Activated T-helper 1 cell treated with anti-CD3 and anti-CD28 coated beads, Interleukin-12 subunit alpha, Interleukin-12 subunit beta, Interleukin-2, Interleukin-4 antibody, amounts not matched to agents 30 ng/mL and 10 ng/mL and 1 ng/mL, durations not matched to agents 14 hours and 24 hours and 36 hours (primary cell): ENCODE measurements around the gene PCED1A. TPM values are rescaled to one million over a fixed set of nuclear protein-coding genes. Genes with fewer than 3 reads are reported as not detected.
"Not testable (repeated sequence)": the region's sequence is repeated elsewhere in the genome, so short reads cannot be mapped to it uniquely, and the experiment has no call there.

Experiments used
- DNase-seq: peaks from one replicate; pipeline ENCODE4 v3.0.0; 2021; ENCODE audit warnings: low spot score
- H3K27ac Mint-ChIP-seq: one replicate; pipeline ENCODE4 v1.8.0; 2021; ENCODE audit warnings: mild to moderate bottlenecking, mixed read lengths
- H3K27me3 Mint-ChIP-seq: one replicate; pipeline ENCODE4 v1.8.0; 2022; ENCODE audit warnings: mild to moderate bottlenecking, moderate library complexity, mixed read lengths; ENCODE audit not compliant: insufficient read depth
- H3K36me3 Mint-ChIP-seq: one replicate; pipeline ENCODE4 v1.8.0; 2021; ENCODE audit warnings: low read depth, mixed read lengths
- H3K4me1 Mint-ChIP-seq: one replicate; pipeline ENCODE4 v1.8.0; 2021; ENCODE audit warnings: low read depth, mixed read lengths
- H3K4me3 Mint-ChIP-seq: one replicate; pipeline ENCODE4 v1.8.0; 2021; ENCODE audit warnings: mild to moderate bottlenecking, moderate library complexity, mixed read lengths
- H3K9me3 Mint-ChIP-seq: one replicate; pipeline ENCODE4 v1.8.0; 2021; ENCODE audit warnings: mixed read lengths
- intact Hi-C: fragments of 100-400 bp; cut with micrococcal nuclease; formaldehyde crosslinking; loops from one replicate; pipeline ENCODE4 v1.15.1; 2024
- total RNA-seq: library from RNA; stranded (reverse); gene quantifications from 2 replicates; pipeline ENCODE4 v1.2.3, GENCODE V29; 2022

Gene PCED1A
- total RNA-seq, 1 donor from 2014 or later: 27.9 TPM

DNA sequence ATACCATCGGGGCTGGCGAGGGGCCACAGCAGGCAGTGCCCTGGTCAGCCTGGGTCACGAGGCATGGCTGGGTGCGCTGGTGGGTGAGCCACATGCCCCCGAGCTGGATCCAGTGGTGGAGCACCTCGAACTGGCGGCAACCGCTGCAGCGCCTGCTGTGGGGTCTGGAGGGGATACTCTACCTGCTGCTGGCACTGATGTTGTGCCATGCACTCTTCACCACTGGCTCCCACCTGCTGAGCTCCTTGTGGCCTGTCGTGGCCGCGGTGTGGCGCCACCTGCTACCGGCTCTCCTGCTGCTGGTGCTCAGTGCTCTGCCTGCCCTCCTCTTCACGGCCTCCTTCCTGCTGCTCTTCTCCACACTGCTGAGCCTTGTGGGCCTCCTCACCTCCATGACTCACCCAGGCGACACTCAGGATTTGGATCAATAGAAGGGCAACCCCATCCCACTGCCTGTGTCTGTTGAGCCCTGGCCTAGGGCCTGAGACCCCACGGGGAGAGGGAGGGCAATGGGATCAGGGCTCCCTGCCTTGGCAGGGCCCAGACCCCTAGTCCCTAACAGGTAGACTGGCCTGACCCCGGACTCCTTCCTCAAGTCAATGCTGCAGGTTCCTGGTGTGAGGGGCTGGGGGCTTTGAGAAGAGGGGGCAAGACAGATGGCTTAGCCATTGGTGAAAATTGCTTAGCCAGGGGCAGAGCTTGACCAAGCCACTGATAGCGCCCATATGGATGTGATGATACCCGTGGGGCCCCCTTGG lies 23.7 kb downstream of the PCED1A start:
- Mint-ChIP-seq H3K36me3 (no peaks in the 10 kb centered on the region), H3K4me1 (peaks cover 19% of the 10 kb centered on the region), H3K4me3 (no peak overlapping the region), H3K27ac (no peak overlapping the region), H3K27me3 (peaks cover 45% of the 10 kb centered on the region), H3K9me3 (peaks cover 14% of the 10 kb centered on the region)
- intact Hi-C loops: no loop called here
- DNase-seq: no peak

DNA sequence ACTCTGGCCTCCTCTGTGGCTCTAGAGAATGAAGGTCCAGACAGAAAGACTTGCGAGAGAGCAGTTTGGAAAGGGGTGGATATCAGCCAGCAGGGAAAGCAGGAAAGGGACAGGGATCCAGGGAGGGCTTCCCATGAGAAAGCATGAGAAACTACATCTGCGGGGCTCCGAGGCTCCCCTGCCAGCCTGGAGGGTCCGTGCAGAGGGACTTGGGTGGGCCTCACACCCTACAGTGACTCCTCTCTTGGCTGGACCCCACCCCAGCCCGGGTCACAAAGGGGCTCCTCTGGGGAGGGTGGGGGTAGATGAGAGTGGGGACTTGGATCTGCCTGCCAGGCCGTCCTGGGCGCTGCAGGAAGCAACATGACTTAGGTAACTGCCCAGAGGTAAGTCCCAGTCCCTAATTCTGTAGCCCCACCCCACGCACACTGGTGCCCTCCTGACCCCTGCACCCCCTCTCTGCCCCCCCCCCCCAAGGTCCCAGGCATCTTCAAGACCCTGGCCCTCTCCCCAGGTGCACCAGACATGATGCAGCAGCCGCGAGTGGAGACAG lies 24.3 kb downstream of the PCED1A start, which contains the start of gene TMEM239:
TMEM239 (plus strand) TSS at position 335 of the 553 bp plus-strand sequence; CDS start at position 526, 191 bp downstream.
- peaks cover 47% of the 10 kb centered on the region for H3K27me3 Mint-ChIP-seq

DNA sequence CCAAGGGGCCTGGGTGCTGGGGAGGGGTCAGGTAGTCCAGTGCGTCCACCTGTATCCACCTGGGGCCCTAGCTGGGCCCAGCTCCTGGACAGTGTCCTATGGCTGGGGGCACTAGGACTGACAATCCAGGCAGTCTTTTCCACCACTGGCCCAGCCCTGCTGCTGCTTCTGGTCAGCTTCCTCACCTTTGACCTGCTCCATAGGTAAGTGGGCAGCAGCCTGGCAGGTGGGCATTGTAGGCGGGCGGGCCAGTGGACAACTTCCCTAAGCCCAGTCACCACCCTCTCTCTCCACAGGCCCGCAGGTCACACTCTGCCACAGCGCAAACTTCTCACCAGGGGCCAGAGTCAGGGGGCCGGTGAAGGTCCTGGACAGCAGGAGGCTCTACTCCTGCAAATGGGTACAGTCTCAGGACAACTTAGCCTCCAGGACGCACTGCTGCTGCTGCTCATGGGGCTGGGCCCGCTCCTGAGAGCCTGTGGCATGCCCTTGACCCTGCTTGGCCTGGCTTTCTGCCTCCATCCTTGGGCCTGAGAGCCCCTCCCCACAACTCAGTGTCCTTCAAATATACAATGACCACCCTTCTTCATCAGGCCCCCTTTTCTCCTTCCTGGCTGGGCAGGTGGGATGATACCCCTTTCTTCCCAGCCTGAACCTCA lies 25.1 kb downstream of the PCED1A start:
- H3K36me3 Mint-ChIP-seq: no peaks in the 10 kb centered on the region
- no peak overlapping the region for H3K4me3 Mint-ChIP-seq
- peaks cover 19% of the 10 kb centered on the region for H3K9me3 Mint-ChIP-seq
- peaks cover 46% of the 10 kb centered on the region for H3K27me3 Mint-ChIP-seq
- no peak for DNase-seq
- H3K27ac Mint-ChIP-seq: no peak overlapping the region
- intact Hi-C loops: no loop called here
- peaks cover 13% of the 10 kb centered on the region for H3K4me1 Mint-ChIP-seq

More for the DNA sequence above, 24.3 kb downstream of the PCED1A start, which contains the start of gene TMEM239:
- H3K4me3 Mint-ChIP-seq: no peak within 1 kb of the TSS
- no peaks in the 10 kb centered on the region for H3K36me3 Mint-ChIP-seq
- DNase-seq: no peak
- intact Hi-C loops: no loop called here
- H3K4me1 Mint-ChIP-seq: peaks cover 15% of the 10 kb centered on the region
- H3K27ac Mint-ChIP-seq: no peak within 1 kb of the TSS
- peaks cover 16% of the 10 kb centered on the region for H3K9me3 Mint-ChIP-seq

DNA sequence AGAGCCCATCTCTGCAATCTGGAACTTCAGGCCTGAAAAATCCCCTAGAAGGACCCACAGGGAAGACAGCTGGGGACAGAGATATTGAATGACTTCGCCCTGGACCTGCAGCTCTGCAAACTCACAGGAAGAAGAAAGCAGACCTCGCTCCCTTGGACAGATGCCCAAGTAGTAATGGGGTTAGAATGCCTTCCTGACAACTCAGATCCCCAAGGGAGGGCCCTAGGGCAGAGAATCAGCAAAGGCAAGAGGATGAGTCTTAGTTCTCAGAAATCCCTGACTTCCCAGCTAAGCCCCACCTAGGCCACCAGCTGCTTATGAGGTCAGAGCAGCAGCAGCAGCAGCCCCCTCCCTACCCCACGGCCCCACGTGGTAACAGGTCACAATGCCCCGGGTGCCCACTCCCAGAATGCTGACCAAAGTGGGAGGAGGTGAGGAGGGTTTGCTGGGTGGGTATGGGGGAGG lies 25.8 kb downstream of the PCED1A start, which contains the start of gene C20orf141:
C20orf141 (plus strand) TSS at position 401 of the 465 bp plus-strand sequence. CDS start 198 bp downstream, outside the sequence.
- no peak within 1 kb of the TSS for H3K27ac Mint-ChIP-seq
- no peaks in the 10 kb centered on the region for H3K36me3 Mint-ChIP-seq
- DNase-seq: no peak
- H3K9me3 Mint-ChIP-seq: peaks cover 19% of the 10 kb centered on the region
- no peak within 1 kb of the TSS for H3K4me3 Mint-ChIP-seq
- H3K27me3 Mint-ChIP-seq: peaks cover 43% of the 10 kb centered on the region
- intact Hi-C loops: no loop called here
- peaks cover 6% of the 10 kb centered on the region for H3K4me1 Mint-ChIP-seq

DNA sequence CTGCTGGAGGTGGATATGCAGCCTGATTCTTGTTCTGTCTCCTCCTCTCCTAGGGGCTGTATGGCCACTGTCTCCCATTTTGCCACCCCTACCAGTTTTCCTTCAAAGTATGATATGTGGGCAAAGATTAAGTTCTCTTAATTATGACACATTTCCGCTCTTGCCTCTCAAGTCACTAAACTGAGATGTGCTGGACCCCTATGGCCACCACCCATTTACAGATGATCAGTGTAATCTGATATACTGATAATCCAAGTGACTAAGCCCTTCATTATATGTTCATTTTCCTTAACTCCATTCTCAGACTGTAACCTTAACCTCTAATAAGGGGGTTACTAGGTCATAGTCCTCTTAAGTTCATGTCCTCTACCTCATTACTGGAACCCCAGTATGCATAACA lies 26.4 kb downstream of the PCED1A start:
- Mint-ChIP-seq H3K36me3 (no peaks in the 10 kb centered on the region), H3K27ac (no peak overlapping the region), H3K4me3 (no peak overlapping the region), H3K9me3 (peaks cover 19% of the 10 kb centered on the region), H3K4me1 (peaks cover 6% of the 10 kb centered on the region), H3K27me3 (peaks cover 43% of the 10 kb centered on the region)
- DNase-seq: no peak
- intact Hi-C loops: no loop called here

DNA sequence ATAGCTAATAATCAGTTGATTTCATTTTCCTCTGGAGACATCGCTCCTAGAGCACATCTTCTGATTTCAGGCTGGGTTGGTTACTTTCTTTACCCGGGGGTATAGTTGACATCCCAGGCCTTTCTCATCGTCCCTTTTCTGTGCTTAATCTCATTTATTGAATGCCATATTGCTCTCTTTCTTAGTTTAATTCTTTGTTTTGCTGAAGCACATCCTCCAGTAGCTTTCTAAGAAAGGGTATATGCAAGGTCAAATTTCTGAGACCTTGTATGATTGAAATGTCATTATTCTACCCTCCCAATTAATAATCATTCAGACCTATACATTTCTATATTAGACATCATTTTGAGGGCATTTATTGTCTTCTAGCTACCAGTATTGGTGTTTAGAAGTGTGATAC lies 28.3 kb downstream of the PCED1A start:
- Mint-ChIP-seq H3K4me1 (peaks cover under 1% of the 10 kb centered on the region), H3K9me3 (peaks cover 19% of the 10 kb centered on the region), H3K36me3 (no peaks in the 10 kb centered on the region), H3K27ac (no peak overlapping the region), H3K4me3 (no peak overlapping the region), H3K27me3 (peaks cover 42% of the 10 kb centered on the region)
- no peak for DNase-seq
- intact Hi-C loops: no loop called here

DNA sequence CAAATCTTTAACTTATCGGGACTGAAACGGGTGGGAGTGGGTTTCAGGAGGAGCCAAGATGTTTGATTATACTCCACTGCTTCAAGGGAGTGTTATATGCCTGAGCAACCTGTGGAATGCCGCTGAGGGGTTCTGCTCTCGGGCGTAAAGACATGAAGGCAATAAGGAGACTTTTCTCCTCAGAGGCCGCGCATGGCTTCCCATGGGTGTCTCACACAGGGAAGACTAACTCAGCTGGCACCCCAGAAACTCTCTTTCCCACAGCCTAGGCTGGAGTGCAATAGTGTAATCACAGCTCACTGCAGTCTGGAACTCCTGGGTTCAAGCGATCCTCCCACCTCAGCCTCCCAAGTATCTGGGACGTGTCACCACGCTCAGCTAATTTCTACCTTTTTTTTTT lies 30.8 kb downstream of the PCED1A start:
- H3K36me3 Mint-ChIP-seq: no peaks in the 10 kb centered on the region
- no peaks in the 10 kb centered on the region for H3K4me1 Mint-ChIP-seq
- no peak for DNase-seq
- H3K9me3 Mint-ChIP-seq: peaks cover 19% of the 10 kb centered on the region
- no peak overlapping the region for H3K4me3 Mint-ChIP-seq
- H3K27ac Mint-ChIP-seq: no peak overlapping the region
- intact Hi-C loops: no loop called here
- peaks cover 62% of the 10 kb centered on the region for H3K27me3 Mint-ChIP-seq

DNA sequence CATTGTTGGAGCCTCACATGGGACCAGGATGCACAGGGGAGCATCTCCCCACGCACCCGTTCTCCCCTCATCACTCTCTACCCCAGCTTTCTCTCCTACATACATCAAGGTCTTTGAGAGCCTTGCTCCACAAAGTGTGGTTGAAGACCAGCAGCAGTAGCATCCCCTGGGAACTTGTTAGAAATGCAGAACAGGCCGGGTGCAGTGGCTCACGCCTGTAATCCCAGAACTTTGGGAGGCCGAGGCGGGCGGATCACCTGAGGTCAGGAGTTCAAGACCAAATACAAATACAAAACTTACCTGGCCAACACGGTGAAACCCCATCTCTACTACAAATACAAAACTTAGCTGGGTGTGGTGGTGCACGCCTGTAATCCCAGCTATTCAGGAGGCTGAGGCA lies 32.5 kb downstream of the PCED1A start:
- Mint-ChIP-seq H3K27me3 (peaks cover 74% of the 10 kb centered on the region), H3K9me3 (peaks cover 14% of the 10 kb centered on the region)
- H3K36me3 Mint-ChIP-seq, H3K27ac Mint-ChIP-seq, H3K4me1 Mint-ChIP-seq, H3K4me3 Mint-ChIP-seq, DNase-seq, intact Hi-C loops: not testable (repeated sequence)

DNA sequence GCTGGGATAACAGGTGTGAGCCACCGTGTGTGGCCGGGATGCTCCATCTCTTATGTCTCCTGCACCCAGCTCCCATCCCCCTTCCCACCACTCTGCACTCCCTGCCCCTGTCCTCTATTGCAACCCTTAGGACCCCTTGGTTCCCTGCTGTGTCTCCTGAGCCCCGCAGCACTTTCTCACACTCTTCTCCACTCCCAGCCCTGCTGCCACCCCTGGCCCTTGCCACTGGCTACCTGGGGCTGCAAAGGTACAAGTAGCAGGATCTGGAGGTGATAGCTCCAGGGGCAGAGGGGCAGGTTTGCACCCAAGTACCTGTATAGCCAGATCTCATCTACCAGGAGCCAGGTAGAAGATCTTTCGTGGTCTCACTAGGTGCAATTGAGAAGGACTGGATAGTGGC lies 33.4 kb downstream of the PCED1A start:
- Mint-ChIP-seq H3K9me3 (peaks cover 7% of the 10 kb centered on the region), H3K4me1 (no peaks in the 10 kb centered on the region), H3K4me3 (no peak overlapping the region), H3K27ac (no peak overlapping the region), H3K36me3 (peaks cover 3% of the 10 kb centered on the region), H3K27me3 (peaks cover 77% of the 10 kb centered on the region)
- DNase-seq: no peak
- intact Hi-C loops: no loop called here

DNA sequence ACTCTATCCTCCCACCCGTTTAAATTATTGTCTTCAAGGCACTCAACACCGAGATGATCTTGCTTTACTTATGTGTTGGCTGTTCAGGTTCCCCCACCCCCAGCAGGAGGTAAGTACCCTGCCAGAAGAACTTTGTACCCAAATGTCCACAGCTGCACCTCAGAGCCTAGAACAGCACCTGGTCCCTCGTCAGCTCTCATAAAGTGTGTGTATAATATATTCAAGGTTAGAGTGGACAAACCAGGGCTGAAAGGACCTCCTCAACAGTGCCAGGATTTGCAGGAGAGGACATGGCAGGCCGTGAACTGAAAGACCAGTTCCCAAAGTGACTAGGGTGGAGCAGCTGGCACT lies 34.1 kb downstream of the PCED1A start:
- no peak for DNase-seq

DNA sequence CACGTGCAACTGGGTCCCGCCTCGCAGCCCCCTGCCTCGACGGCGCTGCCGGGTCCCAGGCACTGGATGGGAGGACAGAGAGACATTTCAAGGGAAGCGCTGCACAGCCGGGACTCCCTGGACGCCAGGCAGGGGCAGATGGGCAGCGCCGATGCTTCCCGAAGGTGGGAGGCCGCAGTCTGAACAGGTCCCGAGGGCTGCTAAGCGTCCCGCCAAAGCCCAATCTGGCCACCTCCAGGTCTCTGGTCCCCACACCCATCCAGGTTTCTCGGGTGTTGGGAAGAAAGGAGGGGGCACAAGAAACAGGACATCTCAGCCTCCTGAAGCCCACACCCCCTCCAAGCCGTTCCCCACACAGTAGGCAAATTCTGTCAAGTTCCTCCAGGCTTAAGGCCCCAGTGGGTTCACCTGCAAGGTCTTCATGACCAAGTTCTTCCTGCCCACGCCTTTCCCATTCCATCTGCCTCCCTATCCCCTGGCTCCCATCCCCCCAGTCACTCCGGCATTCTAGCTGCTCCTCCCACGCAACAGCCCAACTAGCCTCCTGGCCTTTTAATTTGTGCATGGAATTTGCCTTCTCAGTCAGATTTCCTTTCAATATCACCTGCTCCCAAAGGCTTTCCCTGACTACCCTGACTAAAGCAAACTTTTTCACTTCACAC lies 34.6 kb downstream of the PCED1A start:
- intact Hi-C loops: no loop called here
- no peak overlapping the region for H3K4me3 Mint-ChIP-seq
- H3K27me3 Mint-ChIP-seq: peaks cover 77% of the 10 kb centered on the region
- DNase-seq: no peak
- H3K36me3 Mint-ChIP-seq: peaks cover 3% of the 10 kb centered on the region
- no peak overlapping the region for H3K27ac Mint-ChIP-seq
- peaks cover 10% of the 10 kb centered on the region for H3K4me1 Mint-ChIP-seq
- H3K9me3 Mint-ChIP-seq: peaks cover under 1% of the 10 kb centered on the region

More for the DNA sequence above, 34.1 kb downstream of the PCED1A start:
- intact Hi-C loops: no loop called here
- Mint-ChIP-seq H3K4me3 (no peak overlapping the region), H3K9me3 (peaks cover 5% of the 10 kb centered on the region), H3K4me1 (peaks cover 5% of the 10 kb centered on the region), H3K36me3 (peaks cover 3% of the 10 kb centered on the region), H3K27me3 (peaks cover 77% of the 10 kb centered on the region), H3K27ac (no peak overlapping the region)

DNA sequence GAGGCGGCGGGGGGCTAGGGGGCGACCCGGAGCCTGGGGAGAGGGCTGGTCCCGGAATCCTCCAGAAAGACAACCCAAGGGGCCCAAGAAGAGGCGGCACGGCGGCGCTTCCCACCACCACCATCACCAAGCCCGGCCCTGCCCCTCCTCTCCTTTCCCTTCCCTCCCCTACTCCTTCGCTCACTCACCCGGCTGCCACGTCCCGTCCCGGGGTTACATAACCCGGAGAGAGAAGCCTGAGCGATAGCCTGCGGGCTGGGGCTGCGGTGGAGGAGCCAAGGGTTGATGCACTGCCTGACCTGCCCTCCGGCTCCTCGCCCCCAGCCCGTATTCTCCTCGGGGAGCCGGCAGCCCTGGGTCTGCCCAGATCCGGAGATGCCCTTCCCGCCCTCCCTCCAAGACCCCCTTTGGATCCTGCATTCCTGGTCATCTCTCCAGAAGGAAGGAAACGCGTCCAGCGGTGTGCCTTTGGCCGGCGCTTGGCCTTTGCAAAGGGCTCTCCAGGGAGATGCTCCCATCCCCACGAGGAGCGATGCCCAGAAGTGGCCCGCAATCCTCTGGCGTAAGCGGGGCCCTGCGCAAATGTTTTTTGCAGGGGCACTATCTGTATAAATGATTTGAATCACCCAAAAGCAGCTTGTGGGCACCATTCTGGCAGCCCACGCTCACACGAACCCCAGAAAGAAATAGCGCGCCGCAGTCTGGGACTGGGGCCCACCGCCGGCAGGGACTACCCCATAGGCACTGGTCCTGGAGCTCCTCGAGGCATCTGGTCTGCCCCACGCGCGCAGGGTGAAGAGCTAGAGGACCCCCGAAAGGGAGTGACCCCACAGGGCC lies 35.4 kb downstream of the PCED1A start:
- H3K36me3 Mint-ChIP-seq: peaks cover 4% of the 10 kb centered on the region
- H3K27ac Mint-ChIP-seq: no peak overlapping the region
- DNase-seq: no peak
- H3K4me3 Mint-ChIP-seq: no peak overlapping the region
- no peaks in the 10 kb centered on the region for H3K9me3 Mint-ChIP-seq
- peaks cover 15% of the 10 kb centered on the region for H3K4me1 Mint-ChIP-seq
- H3K27me3 Mint-ChIP-seq: peaks cover 77% of the 10 kb centered on the region
- intact Hi-C loops: no loop called here
